Spleen (tissue), 7 donors: ENCODE measurements around the gene DCXR.

ENCODE experiments used
- CTCF ChIP-seq, 11 experiments: fragments of 200-600 bp in 7 of 11; fragments of 450-650 bp in 4 of 11; sonication (generic) in 4 of 11; IDR thresholded peaks in 8 of 11; conservative IDR thresholded peaks in 3 of 11; 1 replicate in 7 of 11; 2 replicates in 4 of 11; pipeline versions ENCODE4 v1.4.0 to v1.8.0; 2016 to 2021; ENCODE audit warnings: antibody characterized with exemption in 11 of 11, inconsistent platforms in 4 of 11, mild to moderate bottlenecking in 1 of 11
- POLR2A ChIP-seq, 3 donors: fragments of 450-650 bp; IDR thresholded peaks; one replicate each; pipeline ENCODE4 v1.5.1; 2017; ENCODE audit warnings: antibody characterized with exemption in 3 of 3, mild to moderate bottlenecking in 1 of 3
- POLR2AphosphoS5 ChIP-seq, 3 donors: sonication (generic); formaldehyde crosslinking; IDR thresholded peaks; one replicate each; pipeline ENCODE4 v1.5.1; 2017; ENCODE audit warnings: antibody characterized with exemption in 3 of 3
- donor health status: DM: no; HTN: no; CAD: no; lungs with moderate emphysema.
- donor health status: DM: no; HTN: no; CAD: no.
- donor health status: DM: no; HTN: no; CAD: no.

DNA sequence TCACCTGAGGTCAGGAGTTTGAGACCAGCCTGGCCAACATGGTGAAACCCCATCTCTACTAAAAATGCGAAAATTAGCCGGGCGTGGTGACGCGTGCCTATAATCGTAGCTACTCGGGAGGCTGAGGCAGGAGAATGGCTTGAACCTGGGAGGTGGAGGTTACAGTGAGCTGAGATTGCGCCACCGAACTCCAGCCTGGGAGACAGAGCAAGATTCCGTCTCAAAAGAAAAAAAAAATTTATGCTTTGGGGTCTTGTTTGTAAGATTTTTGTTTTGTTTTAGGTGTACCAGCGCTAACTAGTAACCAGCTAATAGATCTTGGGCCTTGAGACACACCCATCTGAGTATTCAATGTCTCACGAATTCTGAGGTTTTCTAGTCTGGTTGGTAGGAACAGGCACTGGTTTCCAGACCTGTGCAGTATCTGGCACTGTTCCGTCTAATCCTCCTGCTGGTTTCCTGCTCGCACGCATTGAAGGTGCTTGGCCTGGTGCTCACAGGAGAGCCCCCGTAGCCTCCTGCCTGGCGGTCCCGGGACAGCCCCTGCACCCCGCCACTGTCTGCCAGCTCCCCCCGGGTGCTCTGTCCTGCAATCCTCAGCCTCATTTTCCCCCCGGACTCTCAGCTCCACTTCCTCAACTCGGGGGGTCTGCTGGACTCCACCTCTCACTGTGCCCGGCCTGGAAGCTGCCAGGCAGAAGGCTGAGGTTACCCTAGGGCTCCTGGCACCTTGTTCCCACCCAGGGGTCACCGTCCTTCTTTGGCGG is 38.7 kb upstream of the DCXR start:
- TF ChIP-seq POLR2A (IDR thresholded peaks at IDR 0.05) (no peak), CTCF (IDR thresholded peaks at IDR 0.05 in 8 of 11, conservative IDR thresholded peaks at IDR 0.05 in 3 of 11) (no peak), POLR2AphosphoS5 (IDR thresholded peaks at IDR 0.05) (peak in 1 of 3 donors; percentile 18)
